Astrocyte of the spinal cord (primary cell): Measurements from ENCODE around the gene CLCNKA.

Source experiments
- DNase-seq: peaks from one replicate; pipeline ENCODE4 v3.0.0; 2011; ENCODE audit warnings: low read depth, low spot score
- H3K4me3 ChIP-seq: 2 replicates; pipeline ENCODE4 v1.5.1; 2011; ENCODE audit warnings: low read depth, mild to moderate bottlenecking, low read length, moderate library complexity
- CTCF ChIP-seq: IDR thresholded peaks from 2 replicates; pipeline ENCODE4 v1.5.1; 2012; ENCODE audit warnings: low read depth, mild to moderate bottlenecking, low read length, inconsistent platforms
- in situ Hi-C: cut with HindIII; loops from 2 replicates; pipeline ENCODE4 v1.10.0; 2017; ENCODE audit warnings: low sequenced_read_pairs

The CLCNKA gene

DNA sequence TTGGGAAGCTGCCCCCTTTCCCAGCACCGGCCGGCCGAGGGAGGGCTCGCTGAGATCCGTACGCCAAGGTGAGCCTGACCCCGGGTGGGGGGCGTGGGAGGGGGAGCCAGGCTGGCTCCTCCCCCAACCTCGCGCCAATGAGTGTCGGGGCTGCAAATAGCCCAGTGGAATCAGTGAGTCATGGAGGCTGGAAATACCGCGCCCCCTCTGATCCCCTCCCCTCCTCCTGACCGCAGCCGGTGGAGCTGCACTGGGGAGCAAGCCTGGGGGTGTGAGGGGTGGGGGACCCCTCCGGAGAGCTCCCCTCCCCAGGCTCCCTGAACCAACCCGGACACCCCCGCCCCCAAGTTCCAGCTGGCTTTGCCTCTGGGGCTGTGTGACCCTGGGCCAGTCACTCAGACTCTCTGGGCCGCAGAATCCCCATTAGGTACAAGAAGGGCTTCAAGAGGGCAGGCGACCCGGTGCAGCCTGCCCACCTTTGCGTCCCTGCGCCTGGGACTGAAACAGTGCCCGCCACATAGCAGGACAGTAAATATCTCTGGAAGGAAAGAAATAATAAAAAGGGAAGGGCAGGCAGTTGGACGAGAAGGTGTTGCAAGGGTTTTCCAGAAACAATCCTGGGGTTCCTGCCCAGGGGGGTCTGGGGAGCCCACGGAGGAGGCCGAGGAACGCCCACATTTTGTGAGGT, 8.5 kb upstream of the CLCNKA start:
- in situ Hi-C loops: no loop called here
- peak; percentile 74 for DNase-seq
- TF ChIP-seq CTCF: no peak
- H3K4me3 ChIP-seq: peak overlapping the region; percentile 22

DNA sequence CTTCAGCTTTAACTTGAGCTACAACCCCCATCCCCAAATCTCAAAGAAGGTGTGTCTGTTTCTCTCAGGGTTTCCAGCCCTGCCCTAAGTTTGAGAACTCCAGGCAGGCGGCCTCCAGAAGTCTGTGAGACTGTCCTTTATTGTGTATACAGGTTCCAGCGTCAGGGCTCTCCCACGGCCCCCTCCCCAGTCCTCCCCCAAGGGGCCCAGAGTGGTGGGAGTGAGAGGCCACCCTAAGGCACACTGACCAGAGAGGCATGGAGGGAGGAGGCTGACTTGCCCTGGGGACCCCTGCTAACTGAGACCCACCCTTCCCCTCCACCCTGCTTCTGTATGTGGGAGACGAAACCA, 8.0 kb upstream of the CLCNKA start:
- no peak overlapping the region for H3K4me3 ChIP-seq
- DNase-seq: no peak
- no peak for TF ChIP-seq CTCF
- in situ Hi-C loops: no loop called here

- in situ Hi-C loops: no loop called here
- TF ChIP-seq CTCF: no peak
- DNase-seq: no peak
- no peak overlapping the region for H3K4me3 ChIP-seq
Observed at GRCh38 chr1:16014509-16015482, 7.0 kb upstream of the CLCNKA start.

DNA sequence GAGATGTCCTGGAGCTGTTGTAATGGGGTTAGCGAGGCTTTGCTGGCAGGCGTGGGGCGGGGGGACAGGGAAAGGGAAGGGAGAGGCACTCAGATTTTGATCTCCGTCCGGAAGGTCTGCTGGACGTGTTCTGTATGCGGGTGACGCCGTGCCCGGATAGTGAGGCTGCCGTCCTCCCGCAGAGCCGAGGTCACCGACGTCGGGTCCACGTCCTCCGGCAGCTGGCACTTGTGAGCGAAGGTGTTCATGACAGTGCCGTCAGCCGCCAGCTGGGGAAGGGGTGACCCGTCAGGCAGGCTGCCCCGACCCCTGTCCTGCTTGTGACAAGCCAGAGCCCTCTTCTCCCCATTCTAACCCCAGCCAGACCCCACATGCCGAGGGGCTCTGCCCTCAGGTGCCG, 6.3 kb upstream of the CLCNKA start:
- in situ Hi-C loops: no loop called here
- no peak for DNase-seq
- TF ChIP-seq CTCF: no peak
- no peak overlapping the region for H3K4me3 ChIP-seq

DNA sequence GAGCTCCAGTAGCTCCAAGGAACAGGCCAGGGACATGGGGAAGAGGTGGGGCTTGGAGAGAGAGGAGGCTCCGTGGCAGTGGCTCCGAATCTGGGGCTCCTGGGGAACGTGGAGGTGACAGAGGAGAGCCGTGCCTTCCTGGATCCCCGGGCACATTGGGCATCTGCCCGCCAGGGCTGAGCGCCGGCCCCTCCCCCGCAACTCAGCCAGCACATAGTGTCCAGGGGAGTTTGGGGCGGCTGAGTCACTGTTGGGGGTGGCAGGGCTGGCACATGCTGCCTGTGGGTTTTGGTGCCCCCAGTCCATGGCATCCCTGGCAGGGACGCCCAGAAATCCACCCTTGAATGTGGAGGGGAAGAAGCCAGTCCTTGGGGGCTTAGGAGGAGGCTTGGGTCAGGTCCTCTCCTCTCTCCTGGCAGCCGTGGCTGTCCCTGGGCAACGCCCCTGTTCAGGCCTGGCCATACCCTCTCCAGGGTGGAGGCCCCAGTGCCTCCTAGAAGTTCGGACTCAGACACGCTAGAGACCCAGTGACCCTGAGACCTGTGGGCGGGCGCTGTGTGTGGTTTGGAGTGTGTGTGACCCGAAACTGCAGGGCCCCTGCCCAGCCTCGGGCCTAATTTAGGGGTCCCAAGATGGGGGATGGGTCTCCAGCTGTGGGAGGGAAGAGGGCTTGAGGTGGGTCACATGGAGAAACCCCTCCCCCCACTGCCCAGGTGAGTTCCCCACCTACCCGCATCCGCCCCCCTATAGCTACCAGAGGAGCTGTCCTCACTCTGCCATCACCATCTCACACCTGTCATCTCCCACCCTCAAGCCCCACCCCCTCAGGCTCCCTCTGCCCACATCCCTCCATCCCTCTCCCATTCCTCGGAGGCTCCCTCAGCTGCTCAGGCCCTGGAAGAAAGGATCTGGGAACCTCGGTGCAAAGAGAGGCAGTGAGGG, 5.6 kb upstream of the CLCNKA start:
- no peak overlapping the region for H3K4me3 ChIP-seq
- in situ Hi-C loops: no loop called here
- DNase-seq: no peak
- TF ChIP-seq CTCF: no peak

DNA sequence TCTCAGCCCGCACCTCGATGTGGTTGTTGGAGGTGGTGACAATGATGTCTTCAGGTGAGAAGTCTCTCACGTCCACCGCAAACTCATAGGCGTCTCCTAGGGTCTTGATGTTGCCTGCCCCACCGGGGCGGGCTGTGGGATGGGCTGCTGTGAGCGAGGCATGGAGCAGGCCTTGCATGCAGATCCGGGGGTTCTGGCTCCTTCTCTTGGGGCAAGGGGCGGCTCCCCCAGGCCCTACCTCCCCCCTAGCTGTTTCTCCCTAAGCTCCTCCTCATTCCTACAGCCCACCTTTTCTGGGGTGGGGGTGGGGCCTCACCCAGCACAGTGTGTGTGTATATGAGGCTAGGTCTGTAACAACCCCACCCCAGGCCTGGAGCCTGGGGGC, 4.8 kb upstream of the CLCNKA start:
- in situ Hi-C loops: no loop called here
- no peak for DNase-seq
- no peak for TF ChIP-seq CTCF
- H3K4me3 ChIP-seq: no peak overlapping the region
